ENCODE data around the gene ADRA2A.

Gene ADRA2A

DNA sequence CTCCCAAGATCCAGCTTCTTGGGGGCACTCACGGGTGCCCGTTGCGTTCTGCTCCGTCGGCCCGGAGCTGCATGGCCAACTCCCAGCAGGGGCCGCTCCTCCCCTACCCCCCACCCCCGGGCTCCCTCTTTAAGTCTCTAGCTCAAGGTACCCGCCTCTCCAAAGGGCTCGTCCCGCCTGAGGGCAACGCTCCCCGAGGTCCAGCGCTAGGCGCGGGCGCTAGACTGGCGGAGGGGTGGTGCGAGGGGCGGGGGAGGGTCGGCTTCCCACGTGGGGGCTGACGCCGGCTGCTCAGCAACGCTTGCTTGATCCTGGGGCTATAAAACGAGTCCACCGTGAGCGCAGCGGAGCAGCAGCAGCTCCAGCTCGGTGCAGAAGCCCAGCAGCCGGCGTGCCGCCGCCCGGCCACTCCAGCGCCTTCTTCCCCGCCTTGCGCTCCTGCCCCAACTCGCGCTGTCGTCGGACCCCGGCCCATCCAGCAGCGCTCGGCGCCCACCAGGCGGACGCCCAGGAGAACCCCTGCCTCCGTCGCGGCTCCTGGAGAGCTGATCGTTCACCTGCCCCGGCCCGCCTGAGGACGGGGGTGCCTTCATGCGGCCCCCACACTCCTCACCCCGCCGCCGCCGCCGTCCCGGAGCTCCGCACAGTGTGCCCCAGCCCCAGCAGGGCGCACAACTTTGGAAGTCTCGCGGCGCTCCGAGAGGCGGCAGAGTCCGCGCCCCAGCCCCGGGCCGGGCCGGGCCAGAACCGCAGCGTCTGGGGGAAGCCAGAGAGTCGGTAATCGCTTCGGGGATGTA, at the start of gene ADRA2A:
ADRA2A (plus strand) TSS at position 348 of the 797 bp plus-strand sequence. CDS start 968 bp downstream, outside the sequence.
- DNase-seq, result no peak

- no peak for DNase-seq
These were observed 46.6 kb upstream of the ADRA2A start for GRCh38 chr10:111030042-111030750.

- DNase-seq, result no peak
These were observed 42.1 kb upstream of the ADRA2A start for GRCh38 chr10:111034598-111035310.

GRCh38 chr10:111035542-111035941, 41.3 kb upstream of the ADRA2A start:
- no peak for DNase-seq

GRCh38 chr10:111037858-111038257, 39.0 kb upstream of the ADRA2A start:
- DNase-seq, result no peak

GRCh38 chr10:111039522-111039921, 37.3 kb upstream of the ADRA2A start:
- DNase-seq, result no peak

DNA sequence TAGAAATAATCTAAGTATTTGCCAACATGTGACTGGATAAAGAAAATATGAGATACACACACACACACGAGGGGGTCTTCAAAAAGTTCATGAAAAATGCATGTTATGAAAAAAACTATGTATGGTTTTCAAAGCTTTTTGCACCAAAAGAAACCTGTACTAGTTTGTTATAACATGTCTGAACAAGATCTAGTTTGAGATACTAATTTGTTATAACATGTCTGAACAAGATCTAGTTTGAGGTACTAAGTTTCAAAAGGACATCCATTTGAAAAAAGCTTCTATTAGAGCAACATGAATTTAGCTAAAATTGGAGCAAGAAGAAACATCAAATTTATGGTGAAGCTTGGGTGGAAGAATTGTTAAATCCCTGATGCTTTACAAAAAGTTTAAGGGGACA, 19.8 kb upstream of the ADRA2A start:
- no peak for DNase-seq

DNA sequence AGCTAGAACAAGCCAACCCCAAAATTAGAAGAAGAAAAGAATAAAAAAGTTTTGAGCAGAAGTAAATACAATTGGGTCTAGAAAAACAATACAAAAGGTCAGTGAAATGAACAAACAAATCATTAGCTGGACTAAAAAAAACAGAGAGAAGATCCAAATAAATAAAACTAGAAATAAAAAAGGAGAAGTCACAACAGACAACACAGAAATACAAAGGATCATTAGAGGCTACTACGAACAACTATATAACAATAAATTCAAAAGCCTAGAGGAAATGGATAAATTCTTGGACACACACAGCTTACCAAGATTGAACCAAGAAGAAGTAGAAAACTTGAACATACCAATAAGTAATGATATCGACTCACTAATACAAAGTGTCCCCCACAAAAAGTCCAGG, 13.4 kb upstream of the ADRA2A start:
- DNase-seq, result no peak

- no peak for DNase-seq
These were observed 4.6 kb upstream of the ADRA2A start for GRCh38 chr10:111072232-111072631.

DNA sequence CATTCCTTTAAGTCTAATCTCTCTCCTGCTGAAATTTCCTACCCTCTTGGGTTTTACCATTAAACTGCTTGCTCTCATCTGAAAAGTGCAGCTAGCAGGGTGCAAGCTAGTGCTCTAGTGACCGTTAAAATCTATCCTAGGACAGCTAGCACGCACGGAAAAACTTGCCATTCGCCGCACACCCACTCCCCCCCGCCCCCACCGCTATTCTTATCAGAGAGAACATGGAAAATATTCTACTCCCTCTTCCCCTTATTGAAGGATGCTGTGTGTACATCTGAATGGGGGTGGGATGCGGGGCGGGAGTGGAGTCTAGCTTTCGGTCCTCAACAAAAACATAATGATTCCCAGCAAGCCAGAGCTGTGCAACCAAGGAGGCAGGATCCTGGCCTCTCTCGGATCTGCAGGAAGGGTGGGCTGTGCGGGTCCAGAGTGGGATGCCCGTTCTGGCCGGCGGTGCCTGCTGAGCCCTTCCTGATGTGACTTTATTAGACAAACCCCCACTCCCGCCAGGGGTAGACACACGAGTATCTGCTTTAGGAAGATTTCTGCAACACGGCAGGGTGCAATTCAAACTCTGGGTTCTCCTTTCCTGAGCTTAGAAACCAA, 1.1 kb upstream of the ADRA2A start:
- DNase-seq, result no peak

DNA sequence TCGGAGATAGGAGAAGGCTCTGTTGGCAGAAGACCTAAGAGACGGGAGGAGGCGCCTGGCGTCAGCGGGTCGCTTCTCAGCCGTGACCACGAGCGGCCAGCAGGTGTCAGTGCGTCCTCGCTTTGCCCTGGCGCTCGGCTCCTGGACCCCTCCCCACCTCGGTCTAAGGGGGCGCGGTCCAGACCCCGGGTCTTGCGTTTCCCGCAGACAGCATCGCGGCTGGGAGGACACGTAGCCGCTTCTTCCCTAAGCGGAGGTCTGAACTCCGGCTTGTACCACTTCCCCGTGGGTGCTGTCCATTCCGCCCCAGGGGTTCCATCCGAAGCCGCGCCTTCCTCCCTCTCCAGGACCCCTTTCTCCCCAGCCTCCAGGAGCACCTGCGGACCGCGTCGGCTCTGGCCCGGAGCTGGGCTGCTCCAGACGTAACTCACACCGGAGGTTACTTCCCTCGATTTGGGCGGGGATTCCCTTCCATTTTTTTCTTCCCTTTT, 593 bp upstream of the ADRA2A start:
- DNase-seq, result peak; percentile 19

GRCh38 chr10:111077479-111077784, 603 bp downstream of the ADRA2A start:
- no peak for DNase-seq

- no peak for DNase-seq
These were observed 1.1 kb downstream of the ADRA2A start for GRCh38 chr10:111077785-111078504.

DNA sequence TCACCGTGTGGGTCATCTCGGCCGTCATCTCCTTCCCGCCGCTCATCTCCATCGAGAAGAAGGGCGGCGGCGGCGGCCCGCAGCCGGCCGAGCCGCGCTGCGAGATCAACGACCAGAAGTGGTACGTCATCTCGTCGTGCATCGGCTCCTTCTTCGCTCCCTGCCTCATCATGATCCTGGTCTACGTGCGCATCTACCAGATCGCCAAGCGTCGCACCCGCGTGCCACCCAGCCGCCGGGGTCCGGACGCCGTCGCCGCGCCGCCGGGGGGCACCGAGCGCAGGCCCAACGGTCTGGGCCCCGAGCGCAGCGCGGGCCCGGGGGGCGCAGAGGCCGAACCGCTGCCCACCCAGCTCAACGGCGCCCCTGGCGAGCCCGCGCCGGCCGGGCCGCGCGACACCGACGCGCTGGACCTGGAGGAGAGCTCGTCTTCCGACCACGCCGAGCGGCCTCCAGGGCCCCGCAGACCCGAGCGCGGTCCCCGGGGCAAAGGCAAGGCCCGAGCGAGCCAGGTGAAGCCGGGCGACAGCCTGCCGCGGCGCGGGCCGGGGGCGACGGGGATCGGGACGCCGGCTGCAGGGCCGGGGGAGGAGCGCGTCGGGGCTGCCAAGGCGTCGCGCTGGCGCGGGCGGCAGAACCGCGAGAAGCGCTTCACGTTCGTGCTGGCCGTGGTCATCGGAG, 1.8 kb downstream of the ADRA2A start:
- no peak for DNase-seq

GRCh38 chr10:111079241-111079760, 2.5 kb downstream of the ADRA2A start:
- DNase-seq, result no peak

- no peak for DNase-seq
These were observed 3.0 kb downstream of the ADRA2A start for GRCh38 chr10:111079781-111080180.

DNA sequence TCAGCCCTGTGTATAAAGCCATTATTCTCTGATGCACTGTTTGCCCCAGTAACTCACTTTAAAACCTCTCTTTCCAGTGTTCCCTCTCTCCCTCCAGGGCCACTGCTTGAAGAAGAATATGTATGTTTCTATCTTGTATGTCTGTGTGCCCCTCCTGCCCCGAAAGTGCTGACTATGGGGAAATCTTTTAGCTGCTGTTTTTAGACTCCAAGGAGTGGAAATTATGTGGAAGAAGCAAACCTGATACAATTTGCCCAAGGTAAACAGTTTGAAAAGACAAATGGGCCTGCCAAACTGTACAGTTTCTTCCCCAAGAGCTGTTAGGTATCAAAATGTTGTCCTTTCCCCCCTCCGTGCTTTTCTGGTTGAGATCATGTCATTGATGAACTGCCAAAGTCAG, 3.4 kb downstream of the ADRA2A start:
- no peak for DNase-seq

DNA sequence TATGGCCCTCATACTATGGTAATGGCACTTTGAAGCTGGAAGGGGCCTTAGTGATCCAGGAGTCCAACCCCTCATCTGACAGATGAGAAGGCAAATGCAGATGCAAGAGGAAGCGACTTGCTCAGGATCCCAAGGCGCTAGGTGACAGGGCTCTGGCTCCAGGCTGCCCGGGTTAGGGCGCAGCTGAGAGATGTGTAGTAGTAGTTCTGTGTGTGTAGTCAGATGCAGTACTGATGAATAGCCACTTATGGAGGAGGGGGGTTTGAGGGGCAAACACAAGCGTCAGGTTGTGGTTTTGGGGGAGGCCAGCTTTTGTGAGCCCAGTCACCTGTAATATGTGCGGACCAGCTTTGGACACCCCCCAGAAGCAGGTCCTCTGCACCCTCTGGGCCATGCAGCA, 4.8 kb downstream of the ADRA2A start:
- no peak for DNase-seq

DNA sequence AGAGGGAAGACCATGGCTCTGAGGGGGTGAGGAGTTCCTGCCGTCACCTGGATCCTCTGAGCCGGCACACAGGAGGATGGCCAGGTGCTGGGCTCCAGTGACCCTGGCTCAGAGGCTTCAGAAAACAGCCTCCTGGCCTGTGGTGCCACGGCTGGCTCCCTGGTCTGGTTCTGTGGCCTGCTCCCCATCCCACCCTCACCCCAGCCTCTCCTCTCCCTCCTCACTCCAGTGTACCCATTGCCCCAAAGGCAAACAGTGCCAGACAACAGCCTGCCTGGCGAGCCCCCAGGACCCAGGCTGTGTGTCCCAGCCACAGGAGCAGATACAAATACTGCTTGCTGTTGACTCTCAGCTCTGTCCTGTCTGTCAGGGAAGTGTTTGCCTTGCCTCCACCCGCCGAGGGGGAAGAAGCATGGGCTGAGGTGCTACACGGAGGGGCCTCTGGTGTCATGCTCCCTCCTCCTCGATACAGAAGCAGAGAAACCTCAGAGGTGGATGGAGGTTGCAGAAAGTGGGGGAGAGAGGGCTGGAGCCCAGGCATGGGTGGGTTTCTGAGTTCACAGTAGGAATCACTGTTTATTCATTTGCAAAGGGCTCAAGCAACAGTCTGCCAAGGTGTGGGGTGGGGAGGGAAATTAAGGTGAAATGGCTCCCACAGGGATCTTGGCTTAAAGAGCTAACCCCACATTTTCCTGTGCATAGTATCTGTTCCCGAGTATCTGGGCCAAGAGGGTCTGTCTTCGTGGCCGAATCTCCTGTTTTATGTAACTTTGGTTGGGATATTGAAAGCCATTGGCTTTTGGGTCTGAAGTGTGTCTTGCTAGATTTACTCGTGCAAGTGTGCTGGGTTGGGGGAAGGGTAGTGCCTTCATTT, 5.5 kb downstream of the ADRA2A start:
- DNase-seq, result no peak

GRCh38 chr10:111083222-111084095, 6.6 kb downstream of the ADRA2A start:
- DNase-seq, result no peak

Measured in NCI-H2029 treated with DMSO at 0.1 percent for 48 hours (cell line).